Gastroesophageal sphincter (tissue), 3 donors: ENCODE measurements around the gene ZNF215.

Experiments used
- EP300 ChIP-seq: sonication (generic); formaldehyde crosslinking; IDR thresholded peaks from one replicate; pipeline ENCODE4 v1.6.1; 2017; ENCODE audit warnings: antibody characterized with exemption, mild to moderate bottlenecking
- POLR2A ChIP-seq, 2 donors: fragments of 450-650 bp; IDR thresholded peaks; one replicate each; pipeline ENCODE4 v1.6.1; 2017; ENCODE audit warnings: antibody characterized with exemption in 2 of 2, mild to moderate bottlenecking in 2 of 2, moderate library complexity in 1 of 2
- POLR2AphosphoS5 ChIP-seq: sonication (generic); formaldehyde crosslinking; IDR thresholded peaks from one replicate; pipeline ENCODE4 v1.6.1; 2017; ENCODE audit warnings: antibody characterized with exemption
- TF ChIP-seq, protein P1 (sequence below), 4 experiments: fragments of 200-600 bp in 2 of 4; fragments of 450-650 bp in 2 of 4; sonication (generic) in 1 of 4; IDR thresholded peaks; one replicate each; pipeline ENCODE4 v1.5.1; 2017 to 2019; ENCODE audit warnings: antibody characterized with exemption in 4 of 4, mild to moderate bottlenecking in 2 of 4, moderate library complexity in 2 of 4

DNA sequence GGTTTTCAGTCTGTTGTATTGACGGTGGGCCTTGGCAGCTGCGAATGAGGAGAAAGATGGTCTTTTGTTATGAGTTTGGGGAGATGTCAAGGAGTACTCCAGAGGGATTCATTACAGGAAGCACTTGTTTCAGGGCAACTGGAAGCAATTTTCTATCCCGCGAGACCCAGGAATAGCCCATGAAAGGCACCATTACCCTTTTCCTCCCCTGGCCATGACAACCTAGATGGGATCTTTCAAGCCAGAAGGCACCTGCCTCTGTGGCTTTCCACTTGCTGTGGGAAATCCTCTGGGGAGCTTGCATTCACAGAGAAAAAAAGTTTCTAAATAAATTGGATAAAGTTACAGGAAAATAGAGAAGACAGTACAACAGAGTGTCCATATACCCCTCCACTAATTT is 2.7 kb downstream of the ZNF215 start:
- TF ChIP-seq, protein P1, sequence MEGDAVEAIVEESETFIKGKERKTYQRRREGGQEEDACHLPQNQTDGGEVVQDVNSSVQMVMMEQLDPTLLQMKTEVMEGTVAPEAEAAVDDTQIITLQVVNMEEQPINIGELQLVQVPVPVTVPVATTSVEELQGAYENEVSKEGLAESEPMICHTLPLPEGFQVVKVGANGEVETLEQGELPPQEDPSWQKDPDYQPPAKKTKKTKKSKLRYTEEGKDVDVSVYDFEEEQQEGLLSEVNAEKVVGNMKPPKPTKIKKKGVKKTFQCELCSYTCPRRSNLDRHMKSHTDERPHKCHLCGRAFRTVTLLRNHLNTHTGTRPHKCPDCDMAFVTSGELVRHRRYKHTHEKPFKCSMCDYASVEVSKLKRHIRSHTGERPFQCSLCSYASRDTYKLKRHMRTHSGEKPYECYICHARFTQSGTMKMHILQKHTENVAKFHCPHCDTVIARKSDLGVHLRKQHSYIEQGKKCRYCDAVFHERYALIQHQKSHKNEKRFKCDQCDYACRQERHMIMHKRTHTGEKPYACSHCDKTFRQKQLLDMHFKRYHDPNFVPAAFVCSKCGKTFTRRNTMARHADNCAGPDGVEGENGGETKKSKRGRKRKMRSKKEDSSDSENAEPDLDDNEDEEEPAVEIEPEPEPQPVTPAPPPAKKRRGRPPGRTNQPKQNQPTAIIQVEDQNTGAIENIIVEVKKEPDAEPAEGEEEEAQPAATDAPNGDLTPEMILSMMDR (IDR thresholded peaks at IDR 0.05), result no peak
- no peak for TF ChIP-seq POLR2A (IDR thresholded peaks at IDR 0.05)
- TF ChIP-seq EP300, result no peak
- no peak for TF ChIP-seq POLR2AphosphoS5
